ENCODE data around the gene MYOZ3.

MYOZ3 gene

GRCh38 chr5:150650021-150651006, 10.7 kb upstream of the MYOZ3 start:
- Histone ChIP-seq H3K27me3 (ENCODE audit: insufficient read depth, low read length, poor library complexity) (peaks cover 4% of the 10 kb centered on the region), H3K27ac (ENCODE audit: low read length) (no peak overlapping the region), H3K4me1 (ENCODE audit: insufficient read depth, low read length) (peaks cover 2% of the 10 kb centered on the region; the same call in 1 of the 2 replicates), H3K79me2 (ENCODE audit: insufficient read depth, low read length) (no peaks in the 10 kb centered on the region), H3K36me3 (ENCODE audit: insufficient read depth, low read length) (no peaks in the 10 kb centered on the region), H3K9me3 (ENCODE audit: insufficient read depth, low read length, severe bottlenecking) (no peaks in the 10 kb centered on the region), H4K20me1 (ENCODE audit: insufficient read depth, low read length) (no peaks in the 10 kb centered on the region), H3K9ac (ENCODE audit: low read depth, low read length) (no peak overlapping the region), H3K4me3 (ENCODE audit: low read depth in 1 of 2, low read length in 2 of 2) (no peak overlapping the region), H3K4me2 (ENCODE audit: insufficient read depth, low read length) (no peak overlapping the region), H2AFZ (ENCODE audit: low read depth, low read length) (no peak overlapping the region)
- TF ChIP-seq EZH2 (IDR thresholded peaks at IDR 0.05; ENCODE audit: borderline replicate concordance, low read depth, low read length, severe bottlenecking) = no peak
- TF ChIP-seq CTCF (IDR thresholded peaks at IDR 0.05; ENCODE audit: borderline replicate concordance, extremely low read depth, low read length, poor library complexity, severe bottlenecking) = no peak
- DNase-seq (no peak), ATAC-seq (ENCODE audit: insufficient read depth, low read depth) (no peak)

DNA sequence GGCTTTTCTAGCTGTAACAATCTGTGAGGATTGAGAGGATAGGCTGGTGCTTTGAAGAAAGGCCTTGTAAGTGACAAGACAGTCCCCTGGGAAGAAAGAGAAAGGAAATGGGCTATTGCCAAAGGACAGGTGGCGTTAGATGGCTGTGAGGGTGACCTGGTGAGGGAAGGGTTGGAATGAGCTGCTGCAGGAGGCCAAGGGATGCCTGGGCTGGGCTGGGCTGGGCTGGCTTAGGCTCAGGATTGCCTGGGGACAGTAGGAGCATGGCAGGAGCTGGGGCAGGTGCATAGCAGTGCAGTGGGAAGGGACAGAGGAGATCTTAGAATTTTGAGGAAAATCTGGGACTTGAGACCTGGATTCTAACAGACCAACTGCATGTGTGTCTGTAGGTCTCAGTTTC, 9.7 kb upstream of the MYOZ3 start:
- Histone ChIP-seq H2AFZ (ENCODE audit: low read depth, low read length) (no peak overlapping the region), H3K36me3 (ENCODE audit: insufficient read depth, low read length) (no peaks in the 10 kb centered on the region), H3K27me3 (ENCODE audit: insufficient read depth, low read length, poor library complexity) (no peaks in the 10 kb centered on the region), H3K4me1 (ENCODE audit: insufficient read depth, low read length) (peaks cover 13% of the 10 kb centered on the region), H3K79me2 (ENCODE audit: insufficient read depth, low read length) (no peaks in the 10 kb centered on the region), H4K20me1 (ENCODE audit: insufficient read depth, low read length) (no peaks in the 10 kb centered on the region), H3K27ac (ENCODE audit: low read length) (no peak overlapping the region), H3K4me3 (ENCODE audit: low read depth in 1 of 2, low read length in 2 of 2) (no peak overlapping the region), H3K9ac (ENCODE audit: low read depth, low read length) (no peak overlapping the region), H3K9me3 (ENCODE audit: insufficient read depth, low read length, severe bottlenecking) (no peaks in the 10 kb centered on the region), H3K4me2 (ENCODE audit: insufficient read depth, low read length) (no peak overlapping the region)
- ATAC-seq (ENCODE audit: insufficient read depth, low read depth) (no peak), DNase-seq (no peak)
- TF ChIP-seq CTCF (IDR thresholded peaks at IDR 0.05; ENCODE audit: borderline replicate concordance, extremely low read depth, low read length, poor library complexity, severe bottlenecking) (no peak), EZH2 (IDR thresholded peaks at IDR 0.05; ENCODE audit: borderline replicate concordance, low read depth, low read length, severe bottlenecking) (no peak)

DNA sequence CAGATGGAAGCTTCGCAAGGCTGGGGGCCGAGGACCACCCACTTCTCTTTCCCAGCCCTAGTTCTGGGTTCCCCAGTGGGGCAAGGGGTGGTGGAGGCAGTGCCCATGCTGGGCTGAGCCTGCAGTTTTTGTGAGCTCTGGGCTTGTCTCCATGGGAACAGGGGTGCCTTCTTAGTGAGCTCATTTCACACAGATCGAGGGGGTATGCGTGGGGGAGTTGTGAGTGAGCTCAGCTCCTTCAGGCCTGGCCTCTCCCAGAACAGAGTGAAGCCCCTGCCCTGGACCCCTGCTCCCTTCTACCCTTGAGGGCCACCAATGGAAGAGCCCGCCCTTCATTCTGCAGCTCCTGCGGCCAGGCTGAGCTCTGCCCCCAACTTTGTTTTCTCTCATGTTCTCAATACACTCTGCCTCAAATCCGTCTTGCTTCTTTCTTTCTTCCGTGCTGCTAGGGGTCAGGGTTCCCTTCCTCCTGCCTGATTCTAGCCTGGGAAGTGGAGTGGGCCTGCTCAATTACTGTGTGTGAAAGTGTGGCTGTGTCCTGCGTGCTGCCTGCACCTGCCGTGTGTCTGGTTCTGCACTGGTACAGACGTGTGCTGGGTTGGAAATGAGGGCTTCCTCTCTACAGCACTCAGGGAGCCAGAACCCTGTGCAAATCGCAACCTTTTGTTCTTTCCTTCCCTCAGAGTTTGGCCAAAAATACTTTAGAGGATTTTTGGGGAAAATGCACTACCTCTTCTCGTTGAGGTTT, 9.0 kb upstream of the MYOZ3 start:
- DNase-seq (no peak), ATAC-seq (ENCODE audit: insufficient read depth, low read depth) (no peak)
- Histone ChIP-seq H3K4me1 (ENCODE audit: insufficient read depth, low read length) (peaks cover 18% of the 10 kb centered on the region), H3K27ac (ENCODE audit: low read length) (no peak overlapping the region), H3K9ac (ENCODE audit: low read depth, low read length) (no peak overlapping the region), H3K27me3 (ENCODE audit: insufficient read depth, low read length, poor library complexity) (no peaks in the 10 kb centered on the region), H3K36me3 (ENCODE audit: insufficient read depth, low read length) (no peaks in the 10 kb centered on the region), H3K4me3 (ENCODE audit: low read depth in 1 of 2, low read length in 2 of 2) (no peak overlapping the region), H3K9me3 (ENCODE audit: insufficient read depth, low read length, severe bottlenecking) (no peaks in the 10 kb centered on the region), H3K4me2 (ENCODE audit: insufficient read depth, low read length) (no peak overlapping the region), H3K79me2 (ENCODE audit: insufficient read depth, low read length) (no peaks in the 10 kb centered on the region), H4K20me1 (ENCODE audit: insufficient read depth, low read length) (no peaks in the 10 kb centered on the region), H2AFZ (ENCODE audit: low read depth, low read length) (no peak overlapping the region)
- TF ChIP-seq EZH2 (IDR thresholded peaks at IDR 0.05; ENCODE audit: borderline replicate concordance, low read depth, low read length, severe bottlenecking) (no peak), CTCF (IDR thresholded peaks at IDR 0.05; ENCODE audit: borderline replicate concordance, extremely low read depth, low read length, poor library complexity, severe bottlenecking) (no peak)

Measured in DND-41 (cell line).